MM.1S (cell line): ENCODE results near the gene AMH.

Source experiments
- DNase-seq: peaks from one replicate; pipeline ENCODE4 v3.0.0-alpha.2; 2015
- H2AFZ ChIP-seq: fragments of 300-600 bp; sonication (generic); 2 replicates; pipeline ENCODE4 v1.6.0; 2016; ENCODE audit warnings: antibody characterized with exemption, low read length
- H3F3A ChIP-seq: fragments of 300-600 bp; sonication (generic); 2 replicates; pipeline ENCODE4 v1.6.1; 2016; ENCODE audit warnings: mild to moderate bottlenecking, antibody characterized with exemption, low read length, moderate library complexity, mixed read lengths; ENCODE audit not compliant: insufficient read depth
- H3K27ac ChIP-seq: fragments of 300-600 bp; sonication (generic); 2 replicates; pipeline ENCODE4 v1.5.1; 2016; ENCODE audit warnings: mild to moderate bottlenecking, low read length
- H3K27me3 ChIP-seq: fragments of 300-600 bp; sonication (generic); replicated peaks from 2 replicates; pipeline ENCODE4 v1.6.0; 2016; ENCODE audit warnings: low read length; ENCODE audit not compliant: insufficient read depth
- H3K36me3 ChIP-seq: fragments of 300-600 bp; sonication (generic); replicated peaks from 2 replicates; pipeline ENCODE4 v1.6.1; 2016; ENCODE audit warnings: mild to moderate bottlenecking, low read length, mixed read lengths; ENCODE audit not compliant: insufficient read depth
- H3K4me1 ChIP-seq: fragments of 300-600 bp; sonication (generic); 2 replicates; pipeline ENCODE4 v1.6.1; 2016; ENCODE audit warnings: low read length, mixed read lengths
- H3K4me2 ChIP-seq: fragments of 300-600 bp; sonication (generic); 2 replicates; pipeline ENCODE4 v1.6.0; 2016; ENCODE audit warnings: low read depth, low read length
- H3K4me3 ChIP-seq: fragments of 300-600 bp; sonication (generic); 2 replicates; pipeline ENCODE4 v1.5.1; 2016; ENCODE audit warnings: low read length, mixed read lengths
- H3K79me2 ChIP-seq: fragments of 300-600 bp; sonication (generic); 2 replicates; pipeline ENCODE4 v1.6.1; 2016; ENCODE audit warnings: mixed run types, low read length, mixed read lengths
- H3K9ac ChIP-seq: fragments of 300-600 bp; sonication (generic); 2 replicates; pipeline ENCODE4 v1.6.1; 2016; ENCODE audit warnings: low read length, mixed read lengths
- H3K9me2 ChIP-seq: fragments of 300-600 bp; sonication (generic); replicated peaks from 2 replicates; pipeline ENCODE4 v1.6.1; 2016; ENCODE audit warnings: mild to moderate bottlenecking, low read length, mixed read lengths; ENCODE audit not compliant: insufficient read depth
- H3K9me3 ChIP-seq: fragments of 300-600 bp; sonication (generic); replicated peaks from 2 replicates; pipeline ENCODE4 v1.6.1; 2016; ENCODE audit warnings: mild to moderate bottlenecking, low read length, mixed read lengths; ENCODE audit not compliant: insufficient read depth
- H4K20me1 ChIP-seq: fragments of 300-600 bp; sonication (generic); 2 replicates; pipeline ENCODE4 v1.6.1; 2016; ENCODE audit warnings: mild to moderate bottlenecking, low read length, moderate library complexity, mixed read lengths; ENCODE audit not compliant: insufficient read depth
- CTCF ChIP-seq: fragments of 300-600 bp; sonication (generic); IDR thresholded peaks from 2 replicates; pipeline ENCODE4 v1.5.1; 2016; ENCODE audit warnings: antibody characterized with exemption, low read length, mixed read lengths
- EZH2 ChIP-seq: fragments of 300-600 bp; sonication (generic); optimal IDR thresholded peaks from 2 replicates; pipeline ENCODE3; 2017; ENCODE audit warnings: low read depth, mild to moderate bottlenecking, antibody characterized with exemption, low read length, mixed read lengths
- EZH2phosphoT487 ChIP-seq: fragments of 300-600 bp; sonication (generic); IDR thresholded peaks from 2 replicates; pipeline ENCODE4 v1.6.1; 2018; ENCODE audit warnings: antibody characterized with exemption, low read length

AMH gene

GRCh38 chr19:2245273-2245672 is 3.9 kb upstream of the AMH start:
- no peaks in the 10 kb centered on the region for H3K27me3 ChIP-seq
- H3K27ac ChIP-seq = no peak overlapping the region
- no peaks in the 10 kb centered on the region for H3K9me3 ChIP-seq
- no peak overlapping the region for H3K9ac ChIP-seq
- H2AFZ ChIP-seq = no peak overlapping the region
- peaks cover 32% of the 10 kb centered on the region for H3K36me3 ChIP-seq
- no peak for DNase-seq
- H3K4me1 ChIP-seq = peaks cover 6% of the 10 kb centered on the region; the same call in 1 of the 2 replicates
- H3K79me2 ChIP-seq = peaks cover 76% of the 10 kb centered on the region
- no peak overlapping the region for H3K4me2 ChIP-seq
- H4K20me1 ChIP-seq = peaks cover 37% of the 10 kb centered on the region
- TF ChIP-seq EZH2phosphoT487 (no peak), EZH2 (no peak), CTCF (no peak)
- H3K4me3 ChIP-seq = no peak overlapping the region
- peaks cover 23% of the 10 kb centered on the region for H3F3A ChIP-seq
- H3K9me2 ChIP-seq = no peaks in the 10 kb centered on the region

GRCh38 chr19:2246014-2246620 is 3.0 kb upstream of the AMH start:
- Histone ChIP-seq H3K9ac (no peak overlapping the region), H3F3A (peaks cover 24% of the 10 kb centered on the region), H3K4me1 (no peaks in the 10 kb centered on the region), H4K20me1 (peaks cover 28% of the 10 kb centered on the region), H3K27me3 (no peaks in the 10 kb centered on the region), H2AFZ (no peak overlapping the region), H3K4me2 (no peak overlapping the region), H3K9me2 (no peaks in the 10 kb centered on the region), H3K36me3 (peaks cover 32% of the 10 kb centered on the region), H3K79me2 (peaks cover 67% of the 10 kb centered on the region), H3K4me3 (no peak overlapping the region), H3K9me3 (no peaks in the 10 kb centered on the region), H3K27ac (no peak overlapping the region)
- TF ChIP-seq CTCF = no peak
- no peak for TF ChIP-seq EZH2phosphoT487
- no peak for DNase-seq

- Histone ChIP-seq H4K20me1 (peaks cover 21% of the 10 kb centered on the region), H3K36me3 (peaks cover 32% of the 10 kb centered on the region), H3K4me2 (no peak overlapping the region), H3K9me2 (no peaks in the 10 kb centered on the region), H3K4me3 (no peak overlapping the region), H3K27me3 (no peaks in the 10 kb centered on the region), H3K9ac (no peak overlapping the region), H3K79me2 (peaks cover 63% of the 10 kb centered on the region), H3K4me1 (no peaks in the 10 kb centered on the region), H2AFZ (no peak overlapping the region), H3K9me3 (no peaks in the 10 kb centered on the region), H3K27ac (no peak overlapping the region), H3F3A (peaks cover 24% of the 10 kb centered on the region)
- no peak for DNase-seq
- TF ChIP-seq EZH2phosphoT487 = no peak
- TF ChIP-seq EZH2 = no peak
- no peak for TF ChIP-seq CTCF
Observed at GRCh38 chr19:2246801-2247361, 2.2 kb upstream of the AMH start.
